Measurements from ENCODE around the gene BEND4. TPM values are rescaled to one million over a fixed set of nuclear protein-coding genes. Genes with fewer than 3 reads are reported as not detected.
"Not testable (repeated sequence)": the region's sequence is repeated elsewhere in the genome, so short reads cannot be mapped to it uniquely, and the experiment has no call there.

Gene BEND4
- not detected in 2 replicates for total RNA-seq (2014; rRNA removed)
- polyA plus RNA-seq (2012), result not detected

DNA sequence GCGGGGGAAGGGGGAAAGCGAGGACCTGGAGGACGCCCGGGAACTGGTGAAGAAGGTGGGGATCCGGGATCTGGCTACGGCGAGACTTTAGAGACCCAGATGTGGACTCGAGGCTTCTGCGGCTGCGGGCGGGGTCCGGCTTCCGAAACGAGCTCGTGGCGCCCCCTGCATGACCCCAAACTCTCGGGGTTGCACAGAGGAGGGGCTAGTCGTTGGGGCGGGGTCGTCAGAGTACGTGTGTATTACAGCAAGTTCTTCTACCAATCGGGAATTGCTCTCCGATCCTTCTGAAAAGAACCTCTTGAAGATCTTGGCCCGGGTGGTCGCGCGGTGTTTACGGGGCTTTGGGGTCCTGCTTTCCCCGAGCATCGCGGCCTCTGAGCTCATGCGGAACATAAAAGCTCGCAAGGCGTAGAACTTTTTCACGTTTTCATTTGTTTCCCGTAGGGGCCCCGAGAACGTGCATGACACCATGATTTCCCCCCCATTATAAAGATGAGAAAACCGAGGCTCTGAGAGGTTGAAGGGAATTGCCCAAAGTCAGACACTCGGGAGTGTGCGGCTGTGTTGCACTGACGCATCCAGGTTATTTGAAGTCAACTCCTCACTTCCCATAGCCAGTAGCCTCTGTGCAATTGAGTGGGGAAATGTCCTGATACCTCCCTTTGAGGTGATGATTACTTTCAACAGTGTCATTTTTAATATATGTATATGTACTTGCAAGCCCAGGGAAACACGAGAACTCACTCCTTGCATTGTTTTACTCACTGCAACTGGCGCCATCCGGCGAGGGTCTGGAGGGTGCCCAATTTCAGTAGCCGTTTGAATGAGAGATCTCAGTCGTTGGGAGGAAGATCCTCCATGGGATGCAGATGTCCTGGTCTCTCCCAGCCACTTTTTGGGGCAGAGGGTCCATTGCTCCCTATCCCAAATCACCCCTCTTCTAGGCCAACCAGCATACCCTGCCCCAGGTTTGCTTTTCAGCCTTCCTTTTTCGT lies at the start of gene BEND4:
BEND4 (minus strand) TSS at position 149 of the 998 bp plus-strand sequence. CDS start 512 bp downstream, outside the sequence.
- no peak for DNase-seq (ENCODE audit: low read depth)

- DNase-seq (ENCODE audit: low read depth), result no peak
These were observed 44.9 kb upstream of the BEND4 start for GRCh38 chr4:42197341-42197740.

DNA sequence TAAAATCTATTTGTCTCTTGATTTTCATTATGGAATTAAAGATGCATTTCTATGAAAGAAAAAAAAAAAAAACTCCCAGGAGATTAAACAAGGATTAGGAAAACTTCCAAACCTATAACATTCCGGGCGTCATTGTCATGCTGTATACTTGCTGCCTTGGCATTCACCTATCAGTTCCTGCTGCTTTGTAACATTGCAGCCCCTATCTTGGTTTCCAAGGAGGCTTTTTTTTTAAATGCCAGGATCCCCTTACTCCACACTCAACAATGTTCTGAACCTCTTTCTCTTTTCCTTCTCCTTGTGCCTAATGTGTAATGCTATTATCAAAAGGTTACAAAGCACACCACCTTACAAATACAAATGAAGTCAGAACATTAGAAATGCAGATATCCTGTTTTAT lies 20.5 kb upstream of the BEND4 start:
- no peak for DNase-seq (ENCODE audit: low read depth)

DNA sequence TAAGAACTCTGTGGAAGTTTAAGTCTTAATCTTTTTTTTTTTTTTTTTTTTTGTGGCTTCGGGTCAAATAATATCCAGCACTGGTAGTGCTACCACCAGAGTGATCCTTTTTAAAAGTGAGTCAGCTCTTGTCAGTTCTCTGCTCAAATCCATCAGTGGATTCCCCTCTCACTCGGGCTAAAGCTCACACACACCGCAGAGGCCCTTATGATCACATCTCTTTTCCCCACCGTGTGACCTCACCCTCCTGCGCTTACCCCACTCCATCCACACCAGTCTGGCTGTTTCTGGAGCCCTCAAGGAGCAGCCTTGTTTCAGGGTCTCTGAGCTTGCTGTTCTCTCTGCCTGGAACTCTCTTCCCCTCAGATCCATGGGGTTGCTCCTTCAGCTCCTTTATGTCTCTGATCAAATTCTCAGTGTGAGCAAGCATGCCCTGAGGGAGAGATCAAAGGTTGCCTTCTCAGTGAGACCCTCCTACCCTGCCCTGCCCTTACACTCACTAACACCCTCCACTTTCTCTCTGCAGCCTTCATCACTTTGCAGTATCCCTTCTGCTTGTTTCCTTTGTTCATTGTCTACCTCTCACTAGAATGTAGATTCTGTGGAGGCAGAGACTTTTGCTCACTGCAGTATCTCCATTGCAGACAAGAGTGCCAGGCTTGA lies 19.8 kb upstream of the BEND4 start:
- no peak for DNase-seq (ENCODE audit: low read depth)

GRCh38 chr4:42167709-42168108 lies 15.3 kb upstream of the BEND4 start:
- no peak for DNase-seq (ENCODE audit: low read depth)

DNA sequence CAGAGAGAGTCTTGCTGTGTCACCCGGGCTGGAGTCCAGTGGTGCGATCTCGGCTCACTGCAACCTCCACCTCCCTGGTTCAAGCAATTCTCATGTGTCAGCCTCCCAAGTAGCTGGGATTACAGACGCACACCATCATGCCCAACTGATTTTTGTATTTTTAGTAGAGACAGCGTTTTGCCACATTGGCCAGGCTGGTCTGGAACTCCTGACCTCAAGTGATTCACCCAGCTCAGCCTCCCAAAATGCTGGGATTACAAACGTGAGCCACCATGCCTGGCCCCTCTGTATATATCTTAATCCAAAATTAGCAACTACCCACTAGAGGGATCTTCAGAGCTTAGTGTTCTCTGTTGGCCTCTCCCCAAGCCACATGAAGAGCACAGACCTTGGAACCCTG lies 13.7 kb upstream of the BEND4 start:
- DNase-seq (ENCODE audit: low read depth), result not testable (repeated sequence)

GRCh38 chr4:42159271-42160001 lies 7.0 kb upstream of the BEND4 start:
- DNase-seq (ENCODE audit: low read depth), result no peak

GRCh38 chr4:42151568-42152506 lies 618 bp downstream of the BEND4 start:
- no peak for DNase-seq (ENCODE audit: low read depth)

DNA sequence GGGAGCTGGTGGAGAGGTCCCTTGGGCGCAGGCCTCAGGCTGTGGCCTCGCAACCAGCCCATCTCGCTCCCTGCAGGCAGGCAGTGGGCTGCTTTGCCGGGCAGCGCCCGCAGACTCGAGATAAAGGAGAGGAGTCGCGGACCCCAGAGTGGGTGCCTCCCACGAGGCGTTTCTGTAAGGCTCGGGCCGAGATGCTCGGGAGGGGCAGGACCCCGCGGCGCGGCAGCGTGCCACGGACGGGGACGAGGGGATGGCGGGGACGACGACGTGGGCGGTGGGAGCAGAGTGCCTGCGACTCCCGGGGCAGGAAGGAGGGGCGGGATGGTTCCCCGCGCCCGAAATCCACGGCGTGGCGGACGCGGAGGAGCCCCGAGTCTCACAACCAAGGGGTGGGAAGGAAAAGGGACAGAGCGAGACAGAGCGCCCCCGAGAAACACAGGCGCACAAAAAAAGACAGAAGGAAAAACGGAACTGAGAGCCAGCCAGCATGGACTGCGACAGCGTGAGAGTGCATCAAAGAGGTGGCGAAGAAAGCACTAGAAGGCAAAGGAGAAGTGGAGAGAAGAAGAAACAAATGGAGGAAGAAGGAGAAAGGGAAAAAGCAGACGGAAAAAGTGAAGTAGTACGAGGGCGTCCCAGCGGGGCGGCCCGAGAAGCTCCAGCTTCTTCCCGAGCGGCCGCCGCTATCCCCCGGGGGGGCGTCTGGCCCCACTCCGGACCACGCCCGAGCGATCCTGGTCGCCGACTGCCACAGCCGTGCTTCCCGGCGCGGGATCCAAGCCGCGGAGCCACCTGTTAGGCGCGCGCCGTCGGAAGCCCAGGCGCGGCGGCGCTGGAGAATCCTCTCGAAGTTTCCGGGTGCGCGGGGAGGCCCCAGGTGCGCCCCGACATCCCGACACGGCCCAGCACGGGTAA lies 1.5 kb downstream of the BEND4 start:
- DNase-seq (ENCODE audit: low read depth), result no peak

GRCh38 chr4:42149004-42149403 lies 3.5 kb downstream of the BEND4 start:
- no peak for DNase-seq (ENCODE audit: low read depth)

DNA sequence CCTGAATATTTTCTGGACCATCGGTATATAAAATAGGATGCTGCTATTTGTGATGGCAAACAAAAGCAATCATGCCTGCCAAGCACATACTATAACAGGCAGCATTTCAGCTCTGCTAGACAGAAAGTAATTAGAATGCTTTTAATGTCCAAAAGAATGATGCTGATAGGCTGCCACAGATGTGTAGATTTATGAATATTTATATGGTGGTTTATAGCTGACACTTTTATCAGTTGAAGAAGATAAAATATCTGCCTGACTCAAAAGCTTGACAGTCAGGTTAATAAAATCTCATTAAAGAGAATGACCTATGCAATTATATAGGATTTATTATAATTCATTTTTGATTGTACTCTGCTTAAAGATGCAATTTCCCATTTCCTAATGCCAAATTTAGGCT lies 4.0 kb downstream of the BEND4 start:
- no peak for DNase-seq (ENCODE audit: low read depth)

GRCh38 chr4:42144028-42144427 lies 8.4 kb downstream of the BEND4 start:
- no peak for DNase-seq (ENCODE audit: low read depth)

GRCh38 chr4:42142591-42142990 lies 9.9 kb downstream of the BEND4 start:
- DNase-seq (ENCODE audit: low read depth), result no peak

DNA sequence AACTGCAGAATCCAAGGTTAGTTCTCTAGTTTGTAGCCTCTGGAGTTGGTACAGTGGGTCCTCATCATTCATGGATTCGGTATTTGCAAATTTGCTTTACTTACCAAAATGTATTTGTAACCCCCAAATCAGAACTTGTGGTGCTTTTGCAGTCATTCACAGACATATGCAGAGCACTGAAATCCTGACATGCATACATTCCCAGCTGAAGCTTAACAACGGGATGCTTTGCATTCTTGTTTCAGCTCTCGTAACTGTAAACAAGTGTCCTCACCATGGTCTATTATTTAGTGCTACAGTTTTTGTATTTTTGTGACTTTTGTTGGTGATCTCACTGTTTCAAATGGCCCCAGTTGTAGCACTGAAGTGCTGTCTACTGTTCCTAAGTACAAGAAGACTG lies 16.1 kb downstream of the BEND4 start:
- no peak for DNase-seq (ENCODE audit: low read depth)

DNA sequence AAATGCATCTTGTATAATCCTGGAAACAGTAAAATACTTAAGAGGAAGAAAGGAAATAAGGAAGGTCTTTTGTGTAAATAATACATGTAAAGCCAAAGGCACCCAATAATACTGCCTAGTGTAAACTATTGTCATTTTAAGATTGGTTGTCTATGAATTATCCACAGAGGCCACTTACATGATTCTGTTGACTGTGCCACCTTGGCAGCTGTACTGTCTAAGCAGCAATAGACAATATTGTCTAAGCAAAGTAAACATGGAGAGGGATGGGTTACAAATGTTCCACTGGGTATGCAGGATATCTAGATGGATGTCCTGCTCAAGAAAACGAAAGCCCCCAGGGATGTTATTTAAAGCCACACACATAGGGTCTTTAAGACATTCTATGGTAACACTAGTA lies 19.4 kb downstream of the BEND4 start:
- no peak for DNase-seq (ENCODE audit: low read depth)

DNA sequence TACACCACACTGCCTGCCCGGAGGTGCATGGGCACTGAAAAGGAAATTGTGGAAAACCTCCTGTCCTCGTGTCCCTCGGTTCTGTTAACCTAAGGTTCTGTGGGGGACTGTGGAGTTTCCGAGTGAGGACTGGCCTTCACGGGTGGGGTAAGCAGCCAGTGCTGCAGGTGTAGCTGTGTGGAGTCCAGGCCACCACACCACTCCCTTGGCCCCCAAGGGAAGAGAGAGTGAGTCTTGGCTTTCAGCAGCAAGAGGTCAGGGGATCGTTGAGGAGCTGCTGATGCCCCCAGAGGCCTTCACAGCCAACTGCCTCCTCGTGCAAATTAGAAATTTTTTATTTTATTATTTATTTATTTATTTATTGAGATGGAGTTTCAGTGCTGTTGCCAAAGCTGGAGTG lies 20.4 kb downstream of the BEND4 start:
- no peak for DNase-seq (ENCODE audit: low read depth)

- no peak for DNase-seq (ENCODE audit: low read depth)
These were observed 29.3 kb downstream of the BEND4 start for GRCh38 chr4:42123071-42123644.

- no peak for DNase-seq (ENCODE audit: low read depth)
These were observed 30.2 kb downstream of the BEND4 start for GRCh38 chr4:42122237-42122636.

- no peak for DNase-seq (ENCODE audit: low read depth)
These were observed 32.6 kb downstream of the BEND4 start for GRCh38 chr4:42119886-42120285.

Data from LHCN-M2 (cell line).